ENCODE measurements around the gene DYNLT2. TPM values are rescaled to one million over a fixed set of nuclear protein-coding genes. Genes with fewer than 3 reads are reported as not detected.

DYNLT2 gene
- total and polyA plus RNA-seq, 2 of the 13 experiments (the other 11 are each of a cell fraction or from before 2014, with no cell fraction given): 2.1 to 4.3 TPM

- TF ChIP-seq TFE3 (CRISPR knock-in tag; IDR thresholded peaks at IDR 0.05) (peak; percentile 70; the same call in 1 of the 2 replicates), RBM22 (optimal IDR thresholded peaks at IDR 0.05; ENCODE audit: low read length) (peak; percentile 10), ZNF607 (CRISPR knock-in tag; IDR thresholded peaks at IDR 0.05; ENCODE audit: borderline replicate concordance) (0 out of 2 replicates have a peak, but pooled peaks have one; percentile 34), HNRNPLL (IDR thresholded peaks at IDR 0.05; ENCODE audit: low read depth, low read length, poor library complexity, severe bottlenecking) (peak; percentile 14), ZNF790 (CRISPR knock-in tag; IDR thresholded peaks at IDR 0.05; ENCODE audit: borderline replicate concordance) (no peak), JUND (CRISPR knock-in tag; IDR thresholded peaks at IDR 0.05) (peak; percentile 92), ZNF772 (CRISPR knock-in tag; IDR thresholded peaks at IDR 0.05) (no peak), ISL2 (CRISPR knock-in tag; IDR thresholded peaks at IDR 0.05) (peak; percentile 93), ARNT2 (CRISPR knock-in tag; IDR thresholded peaks at IDR 0.05; ENCODE audit: low read depth) (peak; percentile 49; the same call in 1 of the 2 replicates), HOXA7 (CRISPR knock-in tag; IDR thresholded peaks at IDR 0.05) (no peak), JDP2 (CRISPR knock-in tag; IDR thresholded peaks at IDR 0.05; ENCODE audit: borderline replicate concordance) (no peak), ZNF549 (CRISPR knock-in tag; IDR thresholded peaks at IDR 0.05) (no peak), ASH2L (IDR thresholded peaks at IDR 0.05; ENCODE audit: insufficient read length, low read depth, low read length) (no peak)
- TF ChIP-seq, protein P1, sequence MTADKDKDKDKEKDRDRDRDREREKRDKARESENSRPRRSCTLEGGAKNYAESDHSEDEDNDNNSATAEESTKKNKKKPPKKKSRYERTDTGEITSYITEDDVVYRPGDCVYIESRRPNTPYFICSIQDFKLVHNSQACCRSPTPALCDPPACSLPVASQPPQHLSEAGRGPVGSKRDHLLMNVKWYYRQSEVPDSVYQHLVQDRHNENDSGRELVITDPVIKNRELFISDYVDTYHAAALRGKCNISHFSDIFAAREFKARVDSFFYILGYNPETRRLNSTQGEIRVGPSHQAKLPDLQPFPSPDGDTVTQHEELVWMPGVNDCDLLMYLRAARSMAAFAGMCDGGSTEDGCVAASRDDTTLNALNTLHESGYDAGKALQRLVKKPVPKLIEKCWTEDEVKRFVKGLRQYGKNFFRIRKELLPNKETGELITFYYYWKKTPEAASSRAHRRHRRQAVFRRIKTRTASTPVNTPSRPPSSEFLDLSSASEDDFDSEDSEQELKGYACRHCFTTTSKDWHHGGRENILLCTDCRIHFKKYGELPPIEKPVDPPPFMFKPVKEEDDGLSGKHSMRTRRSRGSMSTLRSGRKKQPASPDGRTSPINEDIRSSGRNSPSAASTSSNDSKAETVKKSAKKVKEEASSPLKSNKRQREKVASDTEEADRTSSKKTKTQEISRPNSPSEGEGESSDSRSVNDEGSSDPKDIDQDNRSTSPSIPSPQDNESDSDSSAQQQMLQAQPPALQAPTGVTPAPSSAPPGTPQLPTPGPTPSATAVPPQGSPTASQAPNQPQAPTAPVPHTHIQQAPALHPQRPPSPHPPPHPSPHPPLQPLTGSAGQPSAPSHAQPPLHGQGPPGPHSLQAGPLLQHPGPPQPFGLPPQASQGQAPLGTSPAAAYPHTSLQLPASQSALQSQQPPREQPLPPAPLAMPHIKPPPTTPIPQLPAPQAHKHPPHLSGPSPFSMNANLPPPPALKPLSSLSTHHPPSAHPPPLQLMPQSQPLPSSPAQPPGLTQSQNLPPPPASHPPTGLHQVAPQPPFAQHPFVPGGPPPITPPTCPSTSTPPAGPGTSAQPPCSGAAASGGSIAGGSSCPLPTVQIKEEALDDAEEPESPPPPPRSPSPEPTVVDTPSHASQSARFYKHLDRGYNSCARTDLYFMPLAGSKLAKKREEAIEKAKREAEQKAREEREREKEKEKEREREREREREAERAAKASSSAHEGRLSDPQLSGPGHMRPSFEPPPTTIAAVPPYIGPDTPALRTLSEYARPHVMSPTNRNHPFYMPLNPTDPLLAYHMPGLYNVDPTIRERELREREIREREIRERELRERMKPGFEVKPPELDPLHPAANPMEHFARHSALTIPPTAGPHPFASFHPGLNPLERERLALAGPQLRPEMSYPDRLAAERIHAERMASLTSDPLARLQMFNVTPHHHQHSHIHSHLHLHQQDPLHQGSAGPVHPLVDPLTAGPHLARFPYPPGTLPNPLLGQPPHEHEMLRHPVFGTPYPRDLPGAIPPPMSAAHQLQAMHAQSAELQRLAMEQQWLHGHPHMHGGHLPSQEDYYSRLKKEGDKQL (CRISPR knock-in tag; IDR thresholded peaks at IDR 0.05; ENCODE audit: low read depth): peak; percentile 67; the same call in 1 of the 2 replicates
- TF ChIP-seq, protein P2, sequence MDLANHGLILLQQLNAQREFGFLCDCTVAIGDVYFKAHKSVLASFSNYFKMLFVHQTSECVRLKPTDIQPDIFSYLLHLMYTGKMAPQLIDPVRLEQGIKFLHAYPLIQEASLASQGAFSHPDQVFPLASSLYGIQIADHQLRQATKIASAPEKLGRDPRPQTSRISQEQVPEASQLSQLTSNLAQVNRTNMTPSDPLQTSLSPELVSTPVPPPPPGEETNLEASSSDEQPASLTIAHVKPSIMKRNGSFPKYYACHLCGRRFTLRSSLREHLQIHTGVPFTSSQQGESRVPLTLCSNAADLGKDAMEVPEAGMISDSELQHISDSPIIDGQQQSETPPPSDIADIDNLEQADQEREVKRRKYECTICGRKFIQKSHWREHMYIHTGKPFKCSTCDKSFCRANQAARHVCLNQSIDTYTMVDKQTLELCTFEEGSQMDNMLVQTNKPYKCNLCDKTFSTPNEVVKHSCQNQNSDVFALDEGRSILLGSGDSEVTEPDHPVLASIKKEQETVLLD (CRISPR knock-in tag; IDR thresholded peaks at IDR 0.05; ENCODE audit: low read depth): no peak
- TF ChIP-seq, protein P3, sequence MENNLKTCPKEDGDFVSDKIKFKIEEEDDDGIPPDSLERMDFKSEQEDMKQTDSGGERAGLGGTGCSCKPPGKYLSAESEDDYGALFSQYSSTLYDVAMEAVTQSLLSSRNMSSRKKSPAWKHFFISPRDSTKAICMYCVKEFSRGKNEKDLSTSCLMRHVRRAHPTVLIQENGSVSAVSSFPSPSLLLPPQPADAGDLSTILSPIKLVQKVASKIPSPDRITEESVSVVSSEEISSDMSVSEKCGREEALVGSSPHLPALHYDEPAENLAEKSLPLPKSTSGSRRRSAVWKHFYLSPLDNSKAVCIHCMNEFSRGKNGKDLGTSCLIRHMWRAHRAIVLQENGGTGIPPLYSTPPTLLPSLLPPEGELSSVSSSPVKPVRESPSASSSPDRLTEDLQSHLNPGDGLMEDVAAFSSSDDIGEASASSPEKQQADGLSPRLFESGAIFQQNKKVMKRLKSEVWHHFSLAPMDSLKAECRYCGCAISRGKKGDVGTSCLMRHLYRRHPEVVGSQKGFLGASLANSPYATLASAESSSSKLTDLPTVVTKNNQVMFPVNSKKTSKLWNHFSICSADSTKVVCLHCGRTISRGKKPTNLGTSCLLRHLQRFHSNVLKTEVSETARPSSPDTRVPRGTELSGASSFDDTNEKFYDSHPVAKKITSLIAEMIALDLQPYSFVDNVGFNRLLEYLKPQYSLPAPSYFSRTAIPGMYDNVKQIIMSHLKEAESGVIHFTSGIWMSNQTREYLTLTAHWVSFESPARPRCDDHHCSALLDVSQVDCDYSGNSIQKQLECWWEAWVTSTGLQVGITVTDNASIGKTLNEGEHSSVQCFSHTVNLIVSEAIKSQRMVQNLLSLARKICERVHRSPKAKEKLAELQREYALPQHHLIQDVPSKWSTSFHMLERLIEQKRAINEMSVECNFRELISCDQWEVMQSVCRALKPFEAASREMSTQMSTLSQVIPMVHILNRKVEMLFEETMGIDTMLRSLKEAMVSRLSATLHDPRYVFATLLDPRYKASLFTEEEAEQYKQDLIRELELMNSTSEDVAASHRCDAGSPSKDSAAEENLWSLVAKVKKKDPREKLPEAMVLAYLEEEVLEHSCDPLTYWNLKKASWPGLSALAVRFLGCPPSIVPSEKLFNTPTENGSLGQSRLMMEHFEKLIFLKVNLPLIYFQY (CRISPR knock-in tag; IDR thresholded peaks at IDR 0.05; ENCODE audit: borderline replicate concordance): no peak
Observed at GRCh38 chr6:169800668-169801395, 49.5 kb upstream of the DYNLT2 start (continued).

Data from HepG2 (cell line).